Large intestine (tissue), 3 donors: Measurements from ENCODE around the gene ADGRV1. TPM values are rescaled to one million over a fixed set of nuclear protein-coding genes. Genes with fewer than 3 reads are reported as not detected.
"Not testable (repeated sequence)": the region's sequence is repeated elsewhere in the genome, so short reads cannot be mapped to it uniquely, and the experiment has no call there.

Experiments
- DNase-seq, 2 donors: peaks; one replicate each; pipeline versions ENCODE4 v3.0.0 to v3.0.0-alpha.2; 2013
- H3K27ac ChIP-seq: one replicate; pipeline ENCODE4 v1.5.1; 2013; ENCODE audit warnings: low read length
- H3K27me3 ChIP-seq: 2 replicates; pipeline ENCODE4 v1.6.1; 2013; ENCODE audit warnings: low read length; ENCODE audit not compliant: control insufficient read depth, insufficient read depth
- H3K36me3 ChIP-seq: 2 replicates; pipeline ENCODE4 v1.6.1; 2013; ENCODE audit warnings: low read length; ENCODE audit not compliant: control insufficient read depth, insufficient read depth
- H3K4me1 ChIP-seq: one replicate; pipeline ENCODE4 v1.6.1; 2013; ENCODE audit warnings: low read length; ENCODE audit not compliant: control insufficient read depth, insufficient read depth
- H3K4me3 ChIP-seq: one replicate; pipeline ENCODE4 v1.5.1; 2013; ENCODE audit warnings: low read length
- H3K9me3 ChIP-seq: one replicate; pipeline ENCODE4 v1.6.1; 2013; ENCODE audit warnings: mild to moderate bottlenecking, low read depth, low read length, moderate library complexity; ENCODE audit not compliant: control insufficient read depth
- WGBS: methylation state at CpG from one replicate; pipeline ENCODE4 v1.1.5; 2013; ENCODE audit warnings: low lambda C conversion rate; ENCODE audit not compliant: insufficient coverage; 5-methylcytosine and 5-hydroxymethylcytosine counted together
- polyA plus RNA-seq: library from polyadenylated mRNA; unstranded; fragments of 120-200 nt; gene quantifications from one replicate; pipeline ENCODE4 v1.2.1, GENCODE V29; 2013

Gene ADGRV1
- polyA plus RNA-seq, 1 donor: 3.0 TPM

GRCh38 chr5:90565491-90565890, 6.9 kb downstream of the ADGRV1 start:
- H3K9me3 ChIP-seq: no peaks in the 10 kb centered on the region
- no peaks in the 10 kb centered on the region for H3K27me3 ChIP-seq
- 100% methylated on average over 1 of the region's 3 CpGs for WGBS
- no peaks in the 10 kb centered on the region for H3K4me1 ChIP-seq
- no peak for DNase-seq
- H3K4me3 ChIP-seq: no peak overlapping the region
- no peak overlapping the region for H3K27ac ChIP-seq
- no peaks in the 10 kb centered on the region for H3K36me3 ChIP-seq

DNA sequence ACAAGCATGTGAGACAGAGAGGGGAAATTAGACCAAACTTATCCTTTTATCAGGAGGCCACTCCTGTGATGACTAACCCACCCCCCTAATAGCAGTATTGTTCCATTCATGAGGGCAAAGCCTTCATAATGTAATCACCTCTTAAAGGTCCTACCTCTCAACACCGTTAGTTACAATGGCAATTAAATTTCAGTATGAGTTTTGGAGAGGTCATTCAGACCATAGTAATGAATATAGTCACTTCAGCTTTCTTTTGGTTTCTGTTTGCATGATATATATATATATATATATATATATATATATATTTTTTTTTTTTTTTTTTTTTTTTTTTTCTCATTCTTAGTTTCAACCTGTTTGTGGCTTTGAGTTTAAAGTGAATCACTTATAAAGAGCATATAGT, 10.5 kb downstream of the ADGRV1 start:
- H3K27me3 ChIP-seq: no peaks in the 10 kb centered on the region
- H3K36me3 ChIP-seq: no peaks in the 10 kb centered on the region
- H3K27ac ChIP-seq: no peak overlapping the region
- no peak for DNase-seq
- no peaks in the 10 kb centered on the region for H3K9me3 ChIP-seq
- no peak overlapping the region for H3K4me3 ChIP-seq
- WGBS: no CpG with 5 or more reads among the region's 1 CpG
- no peaks in the 10 kb centered on the region for H3K4me1 ChIP-seq

DNA sequence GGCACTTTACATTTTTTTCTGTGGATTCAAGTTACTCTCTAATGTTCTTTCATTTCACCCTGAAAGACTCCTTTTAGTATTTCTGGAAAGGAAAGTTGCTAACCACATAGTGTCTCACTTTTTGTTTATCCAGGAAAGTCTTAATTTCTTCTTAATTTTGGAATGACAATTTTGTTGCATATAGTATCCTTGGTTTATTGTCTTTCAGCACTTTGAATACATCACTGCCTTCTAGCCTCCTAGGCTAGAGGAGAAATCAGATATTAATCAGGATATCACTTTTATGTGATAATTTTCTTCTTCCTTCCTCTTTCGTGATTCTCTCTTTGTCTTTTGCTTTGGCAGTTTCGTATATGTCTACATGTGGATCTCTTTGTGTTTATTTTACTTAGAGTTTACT, 11.4 kb downstream of the ADGRV1 start:
- H3K9me3 ChIP-seq: no peaks in the 10 kb centered on the region
- H3K27ac ChIP-seq: no peak overlapping the region
- 94% methylated on average over 2 of the region's 2 CpGs for WGBS
- no peak for DNase-seq
- no peaks in the 10 kb centered on the region for H3K36me3 ChIP-seq
- H3K4me1 ChIP-seq: no peaks in the 10 kb centered on the region
- H3K4me3 ChIP-seq: no peak overlapping the region
- H3K27me3 ChIP-seq: no peaks in the 10 kb centered on the region

DNA sequence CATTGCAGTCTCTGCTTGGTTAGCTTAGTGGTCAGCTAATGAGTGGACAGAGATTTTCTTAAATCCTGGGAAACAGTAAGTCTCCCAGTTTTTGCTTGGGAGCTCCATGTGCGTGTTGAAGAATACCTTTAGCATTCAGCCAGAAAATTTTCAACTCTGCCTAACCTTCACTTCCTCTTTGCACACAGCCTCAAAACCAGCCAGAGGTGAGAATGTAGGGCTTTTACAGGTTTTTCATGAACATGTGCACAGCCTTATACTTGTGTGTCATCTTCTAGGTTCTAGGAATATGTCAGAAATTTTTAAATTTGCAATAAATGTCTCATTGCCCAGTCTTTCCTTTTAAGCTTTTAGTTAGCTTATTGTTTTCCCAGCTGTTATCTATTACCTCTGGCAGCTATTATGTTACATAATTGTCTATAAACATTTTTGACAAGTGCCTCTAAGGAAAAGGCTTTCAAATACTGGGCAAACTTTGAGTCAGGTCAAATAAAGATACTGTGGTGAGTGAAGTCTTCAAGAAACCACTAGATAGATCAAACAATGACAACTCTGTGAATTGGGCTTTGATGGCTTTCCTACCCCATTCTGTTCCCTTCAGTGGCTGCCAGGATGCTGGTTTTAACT, 12.7 kb downstream of the ADGRV1 start:
- H3K27me3 ChIP-seq: no peaks in the 10 kb centered on the region
- H3K4me1 ChIP-seq: no peaks in the 10 kb centered on the region
- H3K36me3 ChIP-seq: no peaks in the 10 kb centered on the region
- H3K9me3 ChIP-seq: no peaks in the 10 kb centered on the region
- DNase-seq: no peak
- WGBS: no CpG with 5 or more reads among the region's 1 CpG
- no peak overlapping the region for H3K27ac ChIP-seq
- H3K4me3 ChIP-seq: no peak overlapping the region

- WGBS: 100% methylated on average over 1 of the region's 5 CpGs
- Histone ChIP-seq H3K27me3 (no peaks in the 10 kb centered on the region), H3K4me1 (no peaks in the 10 kb centered on the region), H3K36me3 (no peaks in the 10 kb centered on the region), H3K4me3 (no peak overlapping the region), H3K9me3 (no peaks in the 10 kb centered on the region), H3K27ac (no peak overlapping the region)
- DNase-seq: no peak
These were observed 17.1 kb downstream of the ADGRV1 start for GRCh38 chr5:90575712-90576111.

DNA sequence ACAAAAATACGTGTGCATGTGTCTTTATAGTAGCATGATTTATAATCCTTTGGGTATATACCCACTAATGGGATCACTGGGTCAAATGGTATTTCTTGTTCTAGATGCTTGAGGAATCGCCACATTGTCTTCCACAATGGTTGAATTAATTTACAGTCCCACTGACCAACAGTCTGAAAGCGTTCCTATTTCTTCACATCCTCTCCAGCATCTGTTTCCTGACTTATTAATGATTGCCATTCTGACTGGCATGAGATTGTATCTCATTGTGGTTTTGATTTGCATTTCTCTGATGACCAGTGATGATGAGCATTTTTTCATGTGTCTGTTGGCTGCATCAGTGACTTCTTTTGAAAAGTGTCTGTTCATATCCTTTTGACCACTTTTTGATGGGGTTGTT, 18.0 kb downstream of the ADGRV1 start:
- H3K36me3 ChIP-seq, H3K27me3 ChIP-seq, H3K27ac ChIP-seq, DNase-seq, H3K9me3 ChIP-seq, H3K4me1 ChIP-seq, H3K4me3 ChIP-seq: not testable (repeated sequence)
- no CpG with 5 or more reads among the region's 3 CpGs for WGBS

GRCh38 chr5:90579905-90580304, 21.3 kb downstream of the ADGRV1 start:
- 100% methylated on average over 1 of the region's 2 CpGs for WGBS

GRCh38 chr5:90581956-90582355, 23.4 kb downstream of the ADGRV1 start:
- no peak overlapping the region for H3K27ac ChIP-seq
- no peaks in the 10 kb centered on the region for H3K9me3 ChIP-seq
- WGBS: no CpG with 5 or more reads among the region's 2 CpGs
- H3K36me3 ChIP-seq: no peaks in the 10 kb centered on the region
- DNase-seq: no peak
- no peaks in the 10 kb centered on the region for H3K27me3 ChIP-seq
- H3K4me3 ChIP-seq: no peak overlapping the region
- no peaks in the 10 kb centered on the region for H3K4me1 ChIP-seq

More at GRCh38 chr5:90579905-90580304, 21.3 kb downstream of the ADGRV1 start:
- not testable (repeated sequence) for DNase-seq, H3K9me3 ChIP-seq, H3K4me1 ChIP-seq, H3K27ac ChIP-seq, H3K4me3 ChIP-seq, H3K36me3 ChIP-seq, H3K27me3 ChIP-seq

- Histone ChIP-seq H3K27ac (no peak overlapping the region), H3K36me3 (no peaks in the 10 kb centered on the region), H3K27me3 (no peaks in the 10 kb centered on the region), H3K4me1 (no peaks in the 10 kb centered on the region), H3K4me3 (no peak overlapping the region), H3K9me3 (no peaks in the 10 kb centered on the region)
- no peak for DNase-seq
- WGBS: no CpG with 5 or more reads among the region's 7 CpGs
These were observed 26.9 kb downstream of the ADGRV1 start for GRCh38 chr5:90585337-90585986.

DNA sequence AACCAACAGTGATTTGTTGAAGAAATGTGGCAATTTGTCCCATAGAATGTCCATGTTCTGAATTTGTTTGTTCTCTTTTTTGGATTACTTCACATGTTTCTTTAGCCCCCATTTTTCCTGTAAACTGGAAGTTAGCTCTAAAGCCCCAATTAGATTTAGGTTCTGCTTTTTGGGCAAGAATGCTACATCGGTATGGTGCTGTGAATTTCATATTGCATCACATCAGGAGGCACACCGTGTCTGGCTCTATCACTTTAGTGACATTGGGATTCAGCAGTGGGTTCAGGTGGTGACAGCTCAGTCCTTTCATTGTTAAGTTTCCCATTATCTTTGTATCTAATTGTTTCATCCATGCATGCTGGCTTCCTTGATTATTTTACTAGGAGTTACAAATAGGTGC, 27.9 kb downstream of the ADGRV1 start:
- Histone ChIP-seq H3K4me3 (no peak overlapping the region), H3K27me3 (no peaks in the 10 kb centered on the region), H3K27ac (no peak overlapping the region), H3K4me1 (no peaks in the 10 kb centered on the region), H3K36me3 (no peaks in the 10 kb centered on the region), H3K9me3 (no peaks in the 10 kb centered on the region)
- no CpG with 5 or more reads among the region's 2 CpGs for WGBS
- DNase-seq: no peak

GRCh38 chr5:90590170-90590569, 31.6 kb downstream of the ADGRV1 start:
- no CpG with 5 or more reads among the region's 3 CpGs for WGBS
- no peaks in the 10 kb centered on the region for H3K27me3 ChIP-seq
- no peaks in the 10 kb centered on the region for H3K4me1 ChIP-seq
- DNase-seq: no peak
- H3K36me3 ChIP-seq: no peaks in the 10 kb centered on the region
- H3K9me3 ChIP-seq: no peaks in the 10 kb centered on the region
- H3K27ac ChIP-seq: no peak overlapping the region
- H3K4me3 ChIP-seq: no peak overlapping the region
